WTC11 (cell line): ENCODE measurements around the gene AURKA. TPM values are rescaled to one million over a fixed set of nuclear protein-coding genes. Genes with fewer than 3 reads are reported as not detected.

ENCODE experiments used
- ATAC-seq: fragments of 200-7000 bp; cut with Tn5 transposase; 2 replicates; pipeline ENCODE4 v1.10.0; 2021; ENCODE audit warnings: mild to moderate bottlenecking, moderate library complexity
- CTCF ChIA-PET: fragments of 300-600 bp; sonication (Branson Sonifier 250); formaldehyde crosslinking; loops from one replicate; lab custom pipeline; 2021; ENCODE audit warnings: antibody characterized with exemption; lab: Charles Lee
- POLR2A ChIA-PET: fragments of 350-600 bp; sonication (Branson Sonifier 250); formaldehyde crosslinking; loops from one replicate; lab custom pipeline; 2021; ENCODE audit warnings: antibody characterized with exemption; lab: Charles Lee
- DNase-seq: peaks from one replicate; pipeline ENCODE4 v3.0.0; 2021; ENCODE audit warnings: low spot score
- H3K27ac Mint-ChIP-seq: 2 replicates; pipeline ENCODE4 v1.8.0; 2021; ENCODE audit warnings: mixed read lengths
- H3K27me3 Mint-ChIP-seq: 2 replicates; pipeline ENCODE4 v1.8.0; 2021; ENCODE audit warnings: low read depth, mild to moderate bottlenecking, moderate library complexity, mixed read lengths
- H3K36me3 Mint-ChIP-seq: 2 replicates; pipeline ENCODE4 v1.8.0; 2021; ENCODE audit warnings: mixed read lengths
- H3K4me1 Mint-ChIP-seq: 2 replicates; pipeline ENCODE4 v1.8.0; 2022; ENCODE audit warnings: mixed read lengths
- H3K4me3 Mint-ChIP-seq: 2 replicates; pipeline ENCODE4 v1.8.0; 2021; ENCODE audit warnings: mild to moderate bottlenecking, moderate library complexity, mixed read lengths
- H3K9me3 Mint-ChIP-seq: 2 replicates; pipeline ENCODE4 v1.8.0; 2021; ENCODE audit warnings: mixed read lengths
- EMX1 ChIP-seq: fragments of 250-450 bp; sonication (Bioruptor Pico); IDR thresholded peaks from 2 replicates; pipeline ENCODE4 v1.8.0; 2021; ENCODE audit warnings: mild to moderate bottlenecking
- ETV6 ChIP-seq: sonication (generic); formaldehyde crosslinking; IDR thresholded peaks from 2 replicates; pipeline ENCODE4 v1.8.1; 2022; ENCODE audit warnings: mild to moderate bottlenecking, missing genetic modification reagents
- FOXJ3 ChIP-seq: sonication (generic); formaldehyde crosslinking; IDR thresholded peaks from 2 replicates; pipeline ENCODE4 v1.9.0; 2021; ENCODE audit warnings: missing genetic modification reagents, mild to moderate bottlenecking, borderline replicate concordance
- FOXP1 ChIP-seq: sonication (generic); formaldehyde crosslinking; IDR thresholded peaks from 2 replicates; pipeline ENCODE4 v1.8.0; 2022; ENCODE audit warnings: missing genetic modification reagents, mild to moderate bottlenecking, moderate library complexity, borderline replicate concordance
- GABPB1 ChIP-seq: sonication (generic); formaldehyde crosslinking; IDR thresholded peaks from 2 replicates; pipeline ENCODE4 v1.8.1; 2023; ENCODE audit warnings: mild to moderate bottlenecking, missing genetic modification reagents
- HMGA2 ChIP-seq: fragments of 250-450 bp; sonication (Bioruptor Pico); IDR thresholded peaks from 2 replicates; pipeline ENCODE4 v1.4.0; 2021; ENCODE audit warnings: mild to moderate bottlenecking, moderate library complexity
- KAT7 ChIP-seq: sonication (generic); formaldehyde crosslinking; IDR thresholded peaks from 2 replicates; pipeline ENCODE4 v1.8.1; 2023; ENCODE audit warnings: missing genetic modification reagents, mild to moderate bottlenecking, borderline replicate concordance
- NFATC4 ChIP-seq: fragments of 250-450 bp; sonication (Bioruptor Pico); IDR thresholded peaks from 2 replicates; pipeline ENCODE4 v1.9.0; 2021; ENCODE audit warnings: mild to moderate bottlenecking
- NR1H2 ChIP-seq: sonication (generic); formaldehyde crosslinking; IDR thresholded peaks from 2 replicates; pipeline ENCODE4 v1.9.0; 2021; ENCODE audit warnings: mild to moderate bottlenecking, moderate library complexity, missing genetic modification reagents
- OVOL2 ChIP-seq: fragments of 250-450 bp; sonication (Bioruptor Pico); IDR thresholded peaks from 2 replicates; pipeline ENCODE4 v1.9.0; 2021; ENCODE audit warnings: mild to moderate bottlenecking, borderline replicate concordance
- TCF7 ChIP-seq: sonication (generic); formaldehyde crosslinking; IDR thresholded peaks from 2 replicates; pipeline ENCODE4 v1.8.0; 2022; ENCODE audit warnings: mild to moderate bottlenecking, low read depth, missing genetic modification reagents, moderate library complexity
- ZNF121 ChIP-seq: sonication (generic); formaldehyde crosslinking; IDR thresholded peaks from 2 replicates; pipeline ENCODE4 v1.8.0; 2023; ENCODE audit warnings: missing genetic modification reagents
- ZNF138 ChIP-seq: sonication (generic); formaldehyde crosslinking; conservative IDR thresholded peaks from 2 replicates; pipeline ENCODE4 v1.8.1; 2022; ENCODE audit warnings: mild to moderate bottlenecking, moderate library complexity, missing genetic modification reagents
- ZNF317 ChIP-seq: sonication (generic); formaldehyde crosslinking; IDR thresholded peaks from 2 replicates; pipeline ENCODE4 v1.8.1; 2023; ENCODE audit warnings: low read depth, mild to moderate bottlenecking, moderate library complexity, missing genetic modification reagents, borderline replicate concordance
- ZNF396 ChIP-seq: fragments of 250-450 bp; sonication (Bioruptor Pico); IDR thresholded peaks from 2 replicates; pipeline ENCODE4 v1.8.0; 2021; ENCODE audit warnings: mild to moderate bottlenecking, moderate library complexity, borderline replicate concordance
- ZNF671 ChIP-seq: fragments of 250-450 bp; sonication (Bioruptor Pico); IDR thresholded peaks from 2 replicates; pipeline ENCODE4 v1.8.0; 2021; ENCODE audit warnings: mild to moderate bottlenecking
- total RNA-seq: library from RNA; stranded (reverse); gene quantifications from 3 replicates; pipeline ENCODE4 v1.2.3, GENCODE V29; 2021
- TF ChIP-seq, protein P1 (sequence below): sonication (generic); formaldehyde crosslinking; IDR thresholded peaks from 2 replicates; pipeline ENCODE4 v1.8.1; 2023; ENCODE audit warnings: mild to moderate bottlenecking, missing genetic modification reagents
- TF ChIP-seq, protein P2 (sequence below): sonication (generic); formaldehyde crosslinking; IDR thresholded peaks from 2 replicates; pipeline ENCODE4 v1.8.1; 2022; ENCODE audit warnings: missing genetic modification reagents, borderline replicate concordance
- TF ChIP-seq, protein P3 (sequence below): sonication (generic); formaldehyde crosslinking; IDR thresholded peaks from 2 replicates; pipeline ENCODE4 v1.8.0; 2022; ENCODE audit warnings: mild to moderate bottlenecking, missing genetic modification reagents
- TF ChIP-seq, protein P4 (sequence below): sonication (generic); formaldehyde crosslinking; IDR thresholded peaks from 2 replicates; pipeline ENCODE4 v1.8.1; 2023; ENCODE audit warnings: mild to moderate bottlenecking, missing genetic modification reagents
- TF ChIP-seq, protein P5 (sequence below): fragments of 250-450 bp; sonication (Bioruptor Pico); IDR thresholded peaks from 2 replicates; pipeline ENCODE4 v1.9.0; 2021; ENCODE audit warnings: moderate library complexity, mild to moderate bottlenecking, inconsistent platforms, borderline replicate concordance

AURKA gene
- total RNA-seq, 1 experiment from 2014 or later, result 103 TPM

DNA sequence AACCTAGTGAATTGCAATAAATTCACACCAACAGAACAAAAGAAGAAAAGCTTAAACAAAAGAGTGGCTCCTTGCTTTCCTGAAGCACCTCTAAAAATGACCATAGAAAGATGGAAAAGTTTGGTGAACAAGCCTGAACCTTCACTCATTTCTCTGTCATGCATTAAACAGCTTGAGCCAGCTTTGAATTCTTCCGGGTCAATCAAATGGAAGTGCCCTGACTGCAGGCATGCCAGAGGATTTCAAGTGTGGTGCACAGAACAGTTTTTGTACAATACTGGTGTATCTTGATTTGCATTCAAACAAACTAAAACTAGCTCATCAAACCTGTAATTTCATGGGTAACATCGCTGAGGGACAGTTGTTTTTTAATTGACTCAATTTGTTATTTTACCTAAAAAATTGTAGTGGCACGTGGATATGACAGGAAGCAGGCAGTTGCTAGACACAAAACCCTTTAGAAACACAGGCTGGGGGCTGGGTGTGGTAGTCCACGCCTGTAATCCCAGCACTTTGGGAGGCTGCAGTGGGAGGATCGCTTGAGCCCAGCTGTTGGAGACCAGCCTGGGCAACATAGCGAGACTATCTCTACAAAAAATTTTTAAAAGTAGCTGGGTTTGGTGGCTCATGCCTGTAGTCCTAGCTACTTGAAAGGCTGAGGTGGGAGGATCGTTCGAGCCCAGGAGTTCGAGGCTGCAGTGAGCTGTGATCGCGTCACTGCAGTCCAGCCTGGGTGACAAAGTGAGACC is 29.1 kb upstream of the AURKA start:
- peaks cover 9% of the 10 kb centered on the region for H3K4me1 Mint-ChIP-seq
- no peaks in the 10 kb centered on the region for H3K36me3 Mint-ChIP-seq
- H3K9me3 Mint-ChIP-seq, result no peaks in the 10 kb centered on the region
- CTCF ChIA-PET, result no interaction called here
- no peak for ATAC-seq
- H3K27me3 Mint-ChIP-seq, result peaks cover 44% of the 10 kb centered on the region
- POLR2A ChIA-PET, result no interaction called here
- no peak overlapping the region for H3K27ac Mint-ChIP-seq
- DNase-seq, result no peak
- TF ChIP-seq ETV6 (CRISPR knock-in tag) (no peak), ZNF671 (CRISPR knock-in tag) (no peak), ZNF138 (CRISPR knock-in tag) (no peak), KAT7 (CRISPR knock-in tag) (no peak), NFATC4 (CRISPR knock-in tag) (no peak), EMX1 (CRISPR knock-in tag) (no peak), ZNF121 (no peak), TCF7 (CRISPR knock-in tag) (no peak), NR1H2 (CRISPR knock-in tag) (no peak), GABPB1 (CRISPR knock-in tag) (no peak), OVOL2 (CRISPR knock-in tag) (no peak), HMGA2 (no peak), ZNF317 (no peak), FOXP1 (no peak), FOXJ3 (CRISPR knock-in tag) (no peak)
- TF ChIP-seq, protein P1, sequence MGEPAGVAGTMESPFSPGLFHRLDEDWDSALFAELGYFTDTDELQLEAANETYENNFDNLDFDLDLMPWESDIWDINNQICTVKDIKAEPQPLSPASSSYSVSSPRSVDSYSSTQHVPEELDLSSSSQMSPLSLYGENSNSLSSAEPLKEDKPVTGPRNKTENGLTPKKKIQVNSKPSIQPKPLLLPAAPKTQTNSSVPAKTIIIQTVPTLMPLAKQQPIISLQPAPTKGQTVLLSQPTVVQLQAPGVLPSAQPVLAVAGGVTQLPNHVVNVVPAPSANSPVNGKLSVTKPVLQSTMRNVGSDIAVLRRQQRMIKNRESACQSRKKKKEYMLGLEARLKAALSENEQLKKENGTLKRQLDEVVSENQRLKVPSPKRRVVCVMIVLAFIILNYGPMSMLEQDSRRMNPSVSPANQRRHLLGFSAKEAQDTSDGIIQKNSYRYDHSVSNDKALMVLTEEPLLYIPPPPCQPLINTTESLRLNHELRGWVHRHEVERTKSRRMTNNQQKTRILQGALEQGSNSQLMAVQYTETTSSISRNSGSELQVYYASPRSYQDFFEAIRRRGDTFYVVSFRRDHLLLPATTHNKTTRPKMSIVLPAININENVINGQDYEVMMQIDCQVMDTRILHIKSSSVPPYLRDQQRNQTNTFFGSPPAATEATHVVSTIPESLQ (CRISPR knock-in tag), result no peak
- TF ChIP-seq, protein P2, sequence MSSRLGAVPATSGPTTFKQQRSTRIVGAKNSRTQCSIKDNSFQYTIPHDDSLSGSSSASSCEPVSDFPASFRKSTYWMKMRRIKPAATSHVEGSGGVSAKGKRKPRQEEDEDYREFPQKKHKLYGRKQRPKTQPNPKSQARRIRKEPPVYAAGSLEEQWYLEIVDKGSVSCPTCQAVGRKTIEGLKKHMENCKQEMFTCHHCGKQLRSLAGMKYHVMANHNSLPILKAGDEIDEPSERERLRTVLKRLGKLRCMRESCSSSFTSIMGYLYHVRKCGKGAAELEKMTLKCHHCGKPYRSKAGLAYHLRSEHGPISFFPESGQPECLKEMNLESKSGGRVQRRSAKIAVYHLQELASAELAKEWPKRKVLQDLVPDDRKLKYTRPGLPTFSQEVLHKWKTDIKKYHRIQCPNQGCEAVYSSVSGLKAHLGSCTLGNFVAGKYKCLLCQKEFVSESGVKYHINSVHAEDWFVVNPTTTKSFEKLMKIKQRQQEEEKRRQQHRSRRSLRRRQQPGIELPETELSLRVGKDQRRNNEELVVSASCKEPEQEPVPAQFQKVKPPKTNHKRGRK, result no peak
- TF ChIP-seq, protein P3, sequence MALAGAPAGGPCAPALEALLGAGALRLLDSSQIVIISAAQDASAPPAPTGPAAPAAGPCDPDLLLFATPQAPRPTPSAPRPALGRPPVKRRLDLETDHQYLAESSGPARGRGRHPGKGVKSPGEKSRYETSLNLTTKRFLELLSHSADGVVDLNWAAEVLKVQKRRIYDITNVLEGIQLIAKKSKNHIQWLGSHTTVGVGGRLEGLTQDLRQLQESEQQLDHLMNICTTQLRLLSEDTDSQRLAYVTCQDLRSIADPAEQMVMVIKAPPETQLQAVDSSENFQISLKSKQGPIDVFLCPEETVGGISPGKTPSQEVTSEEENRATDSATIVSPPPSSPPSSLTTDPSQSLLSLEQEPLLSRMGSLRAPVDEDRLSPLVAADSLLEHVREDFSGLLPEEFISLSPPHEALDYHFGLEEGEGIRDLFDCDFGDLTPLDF, result no peak
- TF ChIP-seq, protein P4, sequence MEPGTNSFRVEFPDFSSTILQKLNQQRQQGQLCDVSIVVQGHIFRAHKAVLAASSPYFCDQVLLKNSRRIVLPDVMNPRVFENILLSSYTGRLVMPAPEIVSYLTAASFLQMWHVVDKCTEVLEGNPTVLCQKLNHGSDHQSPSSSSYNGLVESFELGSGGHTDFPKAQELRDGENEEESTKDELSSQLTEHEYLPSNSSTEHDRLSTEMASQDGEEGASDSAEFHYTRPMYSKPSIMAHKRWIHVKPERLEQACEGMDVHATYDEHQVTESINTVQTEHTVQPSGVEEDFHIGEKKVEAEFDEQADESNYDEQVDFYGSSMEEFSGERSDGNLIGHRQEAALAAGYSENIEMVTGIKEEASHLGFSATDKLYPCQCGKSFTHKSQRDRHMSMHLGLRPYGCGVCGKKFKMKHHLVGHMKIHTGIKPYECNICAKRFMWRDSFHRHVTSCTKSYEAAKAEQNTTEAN (CRISPR knock-in tag), result no peak
- TF ChIP-seq, protein P5, sequence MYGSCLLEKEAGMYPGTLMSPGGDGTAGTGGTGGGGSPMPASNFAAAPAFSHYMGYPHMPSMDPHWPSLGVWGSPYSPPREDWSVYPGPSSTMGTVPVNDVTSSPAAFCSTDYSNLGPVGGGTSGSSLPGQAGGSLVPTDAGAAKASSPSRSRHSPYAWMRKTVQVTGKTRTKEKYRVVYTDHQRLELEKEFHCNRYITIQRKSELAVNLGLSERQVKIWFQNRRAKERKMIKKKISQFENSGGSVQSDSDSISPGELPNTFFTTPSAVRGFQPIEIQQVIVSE (CRISPR knock-in tag), result no peak
- H3K4me3 Mint-ChIP-seq, result no peak overlapping the region

DNA sequence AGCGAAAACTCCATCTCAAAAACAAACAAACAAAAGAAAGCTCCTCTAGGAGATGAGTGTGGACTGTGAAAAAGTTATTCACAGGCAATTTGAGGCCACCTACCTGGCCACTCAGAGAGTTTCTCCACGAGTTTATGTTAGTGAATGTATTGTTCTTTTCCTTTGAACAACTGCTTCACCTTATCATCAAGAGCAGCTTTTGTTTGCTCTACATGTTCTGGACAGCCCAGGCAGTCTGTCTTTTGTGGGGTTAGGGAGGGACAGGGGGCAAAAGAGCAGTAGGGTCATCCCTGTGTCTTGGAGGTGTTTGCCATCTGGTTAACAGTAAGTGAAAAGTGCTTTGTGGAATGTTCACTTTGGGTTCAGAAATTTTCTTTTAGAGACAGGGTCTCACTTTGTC is 28.0 kb upstream of the AURKA start:
- no peak overlapping the region for H3K4me3 Mint-ChIP-seq
- ChIA-PET CTCF (no interaction called here), POLR2A (no interaction called here)
- ATAC-seq (no peak), DNase-seq (no peak)
- no peaks in the 10 kb centered on the region for H3K9me3 Mint-ChIP-seq
- H3K36me3 Mint-ChIP-seq, result no peaks in the 10 kb centered on the region
- TF ChIP-seq, protein P3, result no peak
- no peak for TF ChIP-seq ZNF396 (CRISPR knock-in tag)
- peaks cover 9% of the 10 kb centered on the region for H3K4me1 Mint-ChIP-seq
- no peak overlapping the region for H3K27ac Mint-ChIP-seq
- H3K27me3 Mint-ChIP-seq, result peaks cover 36% of the 10 kb centered on the region
